Measurements from ENCODE around the gene VDR.

Gene VDR

DNA sequence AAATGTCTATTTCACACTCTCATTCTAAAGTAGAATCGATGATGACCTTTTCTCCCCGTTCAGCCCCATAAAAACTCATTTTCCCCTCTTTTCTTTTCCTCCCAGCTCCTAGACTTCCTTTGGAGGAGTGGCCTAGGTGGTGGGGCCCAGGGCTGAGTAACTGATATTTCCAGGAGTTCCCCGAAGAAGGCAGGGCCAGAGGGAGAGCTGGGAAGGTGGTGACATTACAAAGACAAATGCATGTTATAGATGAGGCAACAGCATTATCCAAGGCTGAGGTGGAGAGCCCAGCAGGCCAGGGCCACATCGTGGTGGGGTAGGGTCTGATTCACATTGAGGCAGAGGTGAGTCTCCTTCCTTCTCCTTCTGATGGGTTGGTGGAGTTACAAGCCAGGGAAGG, 62.9 kb downstream of the VDR start:
- TF ChIP-seq, protein P1, sequence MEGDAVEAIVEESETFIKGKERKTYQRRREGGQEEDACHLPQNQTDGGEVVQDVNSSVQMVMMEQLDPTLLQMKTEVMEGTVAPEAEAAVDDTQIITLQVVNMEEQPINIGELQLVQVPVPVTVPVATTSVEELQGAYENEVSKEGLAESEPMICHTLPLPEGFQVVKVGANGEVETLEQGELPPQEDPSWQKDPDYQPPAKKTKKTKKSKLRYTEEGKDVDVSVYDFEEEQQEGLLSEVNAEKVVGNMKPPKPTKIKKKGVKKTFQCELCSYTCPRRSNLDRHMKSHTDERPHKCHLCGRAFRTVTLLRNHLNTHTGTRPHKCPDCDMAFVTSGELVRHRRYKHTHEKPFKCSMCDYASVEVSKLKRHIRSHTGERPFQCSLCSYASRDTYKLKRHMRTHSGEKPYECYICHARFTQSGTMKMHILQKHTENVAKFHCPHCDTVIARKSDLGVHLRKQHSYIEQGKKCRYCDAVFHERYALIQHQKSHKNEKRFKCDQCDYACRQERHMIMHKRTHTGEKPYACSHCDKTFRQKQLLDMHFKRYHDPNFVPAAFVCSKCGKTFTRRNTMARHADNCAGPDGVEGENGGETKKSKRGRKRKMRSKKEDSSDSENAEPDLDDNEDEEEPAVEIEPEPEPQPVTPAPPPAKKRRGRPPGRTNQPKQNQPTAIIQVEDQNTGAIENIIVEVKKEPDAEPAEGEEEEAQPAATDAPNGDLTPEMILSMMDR (IDR thresholded peaks at IDR 0.05; ENCODE audit: low read depth, low read length): no peak
- DNase-seq (ENCODE audit: low read depth, low spot score): no peak
- H3K4me3 ChIP-seq (ENCODE audit: low read depth, low read length): no peak overlapping the region
- in situ Hi-C loops (cut with HindIII; ENCODE audit: low sequenced_read_pairs): no loop called here

- in situ Hi-C loops (cut with HindIII; ENCODE audit: low sequenced_read_pairs): no loop called here
- H3K4me3 ChIP-seq (ENCODE audit: low read depth, low read length): no peak overlapping the region
- DNase-seq (ENCODE audit: low read depth, low spot score): no peak
- TF ChIP-seq, protein P1 (IDR thresholded peaks at IDR 0.05; ENCODE audit: low read depth, low read length): no peak
Observed at GRCh38 chr12:47841501-47841900, 63.3 kb downstream of the VDR start.

- TF ChIP-seq, protein P1 (IDR thresholded peaks at IDR 0.05; ENCODE audit: low read depth, low read length): no peak
- no peak for DNase-seq (ENCODE audit: low read depth, low spot score)
- in situ Hi-C loops (cut with HindIII; ENCODE audit: low sequenced_read_pairs): no loop called here
- no peak overlapping the region for H3K4me3 ChIP-seq (ENCODE audit: low read depth, low read length)
Observed at GRCh38 chr12:47840571-47840970, 64.2 kb downstream of the VDR start.

DNA sequence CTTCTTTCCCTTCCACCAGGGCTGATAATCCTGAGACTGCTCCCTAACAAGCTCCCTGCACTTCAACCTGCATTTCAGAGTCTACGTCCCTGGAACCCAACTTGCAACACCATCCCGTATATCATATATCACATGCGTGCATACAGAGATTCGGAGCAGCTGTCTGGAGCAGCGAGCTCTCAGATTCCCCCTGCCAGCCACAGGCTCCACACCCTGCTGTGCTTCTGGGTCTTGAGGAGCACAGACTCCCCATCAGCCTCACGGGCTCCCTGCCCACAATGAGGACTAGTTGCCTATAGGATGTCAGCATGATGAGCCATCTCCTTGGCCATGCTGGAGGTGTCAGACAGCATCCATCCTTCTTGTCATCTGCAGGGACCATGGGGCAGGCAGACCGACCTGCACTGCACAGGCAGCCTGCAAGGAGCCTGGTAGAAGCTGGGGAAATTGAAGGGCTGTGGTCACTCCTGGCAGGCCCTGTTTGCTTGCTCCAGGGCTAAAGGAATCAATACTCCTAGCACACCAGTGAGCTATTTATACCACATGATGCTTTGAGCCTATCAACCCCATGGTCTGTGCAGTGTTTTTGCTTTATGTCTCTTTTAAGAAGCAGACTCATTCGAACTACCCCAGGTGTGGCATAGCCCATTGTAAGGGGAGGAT, 65.4 kb downstream of the VDR start:
- no peak for DNase-seq (ENCODE audit: low read depth, low spot score)
- in situ Hi-C loops (cut with HindIII; ENCODE audit: low sequenced_read_pairs): no loop called here
- TF ChIP-seq, protein P1 (IDR thresholded peaks at IDR 0.05; ENCODE audit: low read depth, low read length): no peak
- H3K4me3 ChIP-seq (ENCODE audit: low read depth, low read length): no peak overlapping the region

GRCh38 chr12:47838286-47838931, 66.4 kb downstream of the VDR start:
- in situ Hi-C loops (cut with HindIII; ENCODE audit: low sequenced_read_pairs): no loop called here
- peak; percentile 35 for DNase-seq (ENCODE audit: low read depth, low spot score)
- TF ChIP-seq, protein P1 (IDR thresholded peaks at IDR 0.05; ENCODE audit: low read depth, low read length): peak; percentile 38
- H3K4me3 ChIP-seq (ENCODE audit: low read depth, low read length): no peak overlapping the region

- no peak overlapping the region for H3K4me3 ChIP-seq (ENCODE audit: low read depth, low read length)
- TF ChIP-seq, protein P1 (IDR thresholded peaks at IDR 0.05; ENCODE audit: low read depth, low read length): peak; percentile 83
- in situ Hi-C loops (cut with HindIII; ENCODE audit: low sequenced_read_pairs): no loop called here
- peak; percentile 75 for DNase-seq (ENCODE audit: low read depth, low spot score)
Observed at GRCh38 chr12:47837190-47838171, 67.3 kb downstream of the VDR start.
